ENCODE data around the gene SELENOS.
A peak's percentile ranks its signal among the peaks of the same experiment; 100 is the strongest.

The SELENOS gene

DNA sequence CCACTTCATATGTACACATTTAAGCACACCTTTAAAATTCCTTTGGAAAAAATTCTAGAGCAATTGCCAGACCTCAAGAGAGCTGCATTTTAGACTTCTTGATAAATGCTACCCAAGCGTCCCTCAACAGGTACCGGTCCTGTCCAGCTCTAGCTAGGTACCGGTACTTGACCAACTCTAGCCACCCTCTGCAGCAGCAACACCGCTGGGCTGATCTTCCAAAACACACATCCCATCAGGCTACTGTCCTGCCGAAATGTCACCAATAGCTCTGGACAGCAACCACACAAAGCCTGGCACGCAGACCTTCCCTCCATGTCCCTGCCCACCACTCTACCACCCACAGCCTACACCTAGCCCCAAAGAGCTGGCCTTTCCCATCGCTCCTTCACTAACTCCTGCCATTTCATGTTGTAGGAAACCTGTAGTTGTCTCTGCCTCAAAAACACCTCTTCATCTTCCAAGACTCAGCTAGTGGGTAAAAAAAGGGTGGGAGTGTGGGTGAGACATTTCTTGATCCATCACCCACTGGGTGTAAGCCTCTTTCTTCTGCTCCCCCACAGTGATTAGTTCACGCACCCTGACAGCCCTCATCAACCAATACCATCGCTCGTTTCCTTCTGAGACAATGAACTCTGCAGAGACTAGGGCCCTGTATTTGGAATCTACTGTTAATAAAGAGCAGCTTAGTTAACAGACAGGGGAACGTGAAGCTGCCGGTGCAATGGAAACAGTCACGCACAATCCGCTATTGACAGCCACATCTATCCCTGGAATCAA lies 32.2 kb downstream of the SELENOS start:
- Histone ChIP-seq H3K9me3 (no peaks in the 10 kb centered on the region), H3K4me1 (peaks cover 0 to 94% (median 50%) of the 10 kb centered on the region in 4 donors), H3K4me3 (no peak overlapping the region), H3K27me3 (no peaks in the 10 kb centered on the region), H3K36me3 (no peaks in the 10 kb centered on the region), H3K27ac (no peak overlapping the region)
- intact Hi-C loops (cut with DNase I; ENCODE audit: low total_unique reads): no loop called here
- DNase-seq: no peak
- TF ChIP-seq, protein P1, sequence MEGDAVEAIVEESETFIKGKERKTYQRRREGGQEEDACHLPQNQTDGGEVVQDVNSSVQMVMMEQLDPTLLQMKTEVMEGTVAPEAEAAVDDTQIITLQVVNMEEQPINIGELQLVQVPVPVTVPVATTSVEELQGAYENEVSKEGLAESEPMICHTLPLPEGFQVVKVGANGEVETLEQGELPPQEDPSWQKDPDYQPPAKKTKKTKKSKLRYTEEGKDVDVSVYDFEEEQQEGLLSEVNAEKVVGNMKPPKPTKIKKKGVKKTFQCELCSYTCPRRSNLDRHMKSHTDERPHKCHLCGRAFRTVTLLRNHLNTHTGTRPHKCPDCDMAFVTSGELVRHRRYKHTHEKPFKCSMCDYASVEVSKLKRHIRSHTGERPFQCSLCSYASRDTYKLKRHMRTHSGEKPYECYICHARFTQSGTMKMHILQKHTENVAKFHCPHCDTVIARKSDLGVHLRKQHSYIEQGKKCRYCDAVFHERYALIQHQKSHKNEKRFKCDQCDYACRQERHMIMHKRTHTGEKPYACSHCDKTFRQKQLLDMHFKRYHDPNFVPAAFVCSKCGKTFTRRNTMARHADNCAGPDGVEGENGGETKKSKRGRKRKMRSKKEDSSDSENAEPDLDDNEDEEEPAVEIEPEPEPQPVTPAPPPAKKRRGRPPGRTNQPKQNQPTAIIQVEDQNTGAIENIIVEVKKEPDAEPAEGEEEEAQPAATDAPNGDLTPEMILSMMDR (IDR thresholded peaks at IDR 0.05): no peak

DNA sequence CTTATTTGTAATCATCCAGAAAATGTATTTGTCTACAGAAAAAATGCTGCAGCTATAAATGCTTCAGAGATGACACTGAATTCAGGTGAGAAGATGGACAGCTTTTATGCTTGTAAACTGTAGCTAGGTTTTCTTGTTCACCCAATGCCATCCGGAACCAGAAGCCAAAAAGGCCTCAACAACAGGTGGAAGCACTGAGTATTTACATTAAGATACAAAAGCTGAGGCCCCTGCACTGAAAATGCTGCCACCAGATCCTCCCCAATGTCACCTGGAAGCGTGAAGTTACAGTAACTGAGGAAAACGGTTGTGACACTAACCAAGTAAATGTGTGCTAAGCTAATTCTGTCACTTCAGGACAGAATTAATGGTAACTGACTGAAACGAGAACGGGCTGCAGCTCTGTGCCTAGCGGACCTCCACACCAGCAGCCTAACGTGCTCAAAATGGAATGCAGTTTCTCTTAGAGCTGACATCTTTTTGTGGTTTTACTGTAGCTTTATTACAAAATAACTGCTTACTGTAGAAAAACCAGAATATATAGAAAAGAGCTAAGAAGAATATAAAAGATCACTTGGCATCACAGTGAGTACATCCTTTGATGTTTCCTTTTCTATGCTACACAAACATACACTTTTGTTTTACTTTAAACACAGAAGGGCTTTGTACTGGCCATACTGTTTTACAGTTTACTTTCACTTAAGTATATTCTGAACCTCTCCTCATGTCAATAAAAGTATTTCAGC lies 33.1 kb downstream of the SELENOS start:
- Histone ChIP-seq H3K9me3 (no peaks in the 10 kb centered on the region), H3K4me3 (no peak overlapping the region), H3K27ac (no peak overlapping the region), H3K4me1 (peaks cover 0 to 91% (median 47%) of the 10 kb centered on the region in 4 donors), H3K36me3 (no peaks in the 10 kb centered on the region), H3K27me3 (no peaks in the 10 kb centered on the region)
- DNase-seq: no peak
- intact Hi-C loops (cut with DNase I; ENCODE audit: low total_unique reads): no loop called here
- TF ChIP-seq, protein P1 (IDR thresholded peaks at IDR 0.05): no peak

DNA sequence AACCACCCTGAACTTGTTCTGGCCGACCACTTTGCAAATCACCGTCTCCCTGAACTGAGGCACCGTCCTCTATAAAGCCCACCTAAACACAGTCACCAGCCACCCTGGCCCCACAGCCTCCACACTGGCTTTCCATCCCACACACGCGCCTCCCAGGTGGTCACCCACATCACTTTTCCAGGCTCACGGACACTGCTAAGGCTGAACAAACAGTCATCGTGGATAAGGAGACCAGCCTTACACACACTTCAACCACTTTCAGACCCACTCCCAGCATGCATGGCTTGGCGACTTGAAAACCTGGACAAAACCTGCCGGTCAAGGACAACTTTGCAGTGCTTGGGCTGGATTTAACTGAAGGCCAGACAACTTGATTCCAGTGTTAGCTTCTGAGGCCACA lies 33.9 kb downstream of the SELENOS start:
- H3K4me3 ChIP-seq: no peak overlapping the region
- intact Hi-C loops (cut with DNase I; ENCODE audit: low total_unique reads): no loop called here
- no peaks in the 10 kb centered on the region for H3K9me3 ChIP-seq
- TF ChIP-seq, protein P1 (IDR thresholded peaks at IDR 0.05): no peak
- H3K36me3 ChIP-seq: no peaks in the 10 kb centered on the region
- no peaks in the 10 kb centered on the region for H3K27me3 ChIP-seq
- H3K4me1 ChIP-seq: peaks cover 0 to 89% (median 44%) of the 10 kb centered on the region in 4 donors
- DNase-seq: no peak
- H3K27ac ChIP-seq: peak overlapping the region in 1 of 2 donors; percentile 11

DNA sequence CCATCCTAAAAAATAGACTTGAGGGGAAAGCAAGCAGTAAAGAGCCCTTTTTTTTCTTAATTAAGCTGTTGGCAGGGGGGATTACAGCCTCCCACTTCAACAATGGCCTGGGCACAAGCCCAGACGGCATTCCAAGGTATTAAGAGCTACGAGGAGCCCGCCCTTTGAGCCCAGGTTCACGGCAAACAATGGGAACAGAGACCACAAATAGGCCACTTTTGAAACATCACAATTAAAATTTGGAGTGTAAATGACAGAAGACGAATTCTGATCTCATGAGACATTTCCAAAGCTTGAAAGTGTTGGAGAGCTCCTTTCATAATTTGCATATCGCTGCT lies 34.3 kb downstream of the SELENOS start:
- peak overlapping the region in 1 of 2 donors; percentile 11 for H3K27ac ChIP-seq
- no peaks in the 10 kb centered on the region for H3K9me3 ChIP-seq
- no peak for DNase-seq
- TF ChIP-seq, protein P1 (IDR thresholded peaks at IDR 0.05): no peak
- H3K27me3 ChIP-seq: no peaks in the 10 kb centered on the region
- intact Hi-C loops (cut with DNase I; ENCODE audit: low total_unique reads): no loop called here
- no peaks in the 10 kb centered on the region for H3K36me3 ChIP-seq
- peaks cover 0 to 84% (median 42%) of the 10 kb centered on the region in 4 donors for H3K4me1 ChIP-seq
- no peak overlapping the region for H3K4me3 ChIP-seq

DNA sequence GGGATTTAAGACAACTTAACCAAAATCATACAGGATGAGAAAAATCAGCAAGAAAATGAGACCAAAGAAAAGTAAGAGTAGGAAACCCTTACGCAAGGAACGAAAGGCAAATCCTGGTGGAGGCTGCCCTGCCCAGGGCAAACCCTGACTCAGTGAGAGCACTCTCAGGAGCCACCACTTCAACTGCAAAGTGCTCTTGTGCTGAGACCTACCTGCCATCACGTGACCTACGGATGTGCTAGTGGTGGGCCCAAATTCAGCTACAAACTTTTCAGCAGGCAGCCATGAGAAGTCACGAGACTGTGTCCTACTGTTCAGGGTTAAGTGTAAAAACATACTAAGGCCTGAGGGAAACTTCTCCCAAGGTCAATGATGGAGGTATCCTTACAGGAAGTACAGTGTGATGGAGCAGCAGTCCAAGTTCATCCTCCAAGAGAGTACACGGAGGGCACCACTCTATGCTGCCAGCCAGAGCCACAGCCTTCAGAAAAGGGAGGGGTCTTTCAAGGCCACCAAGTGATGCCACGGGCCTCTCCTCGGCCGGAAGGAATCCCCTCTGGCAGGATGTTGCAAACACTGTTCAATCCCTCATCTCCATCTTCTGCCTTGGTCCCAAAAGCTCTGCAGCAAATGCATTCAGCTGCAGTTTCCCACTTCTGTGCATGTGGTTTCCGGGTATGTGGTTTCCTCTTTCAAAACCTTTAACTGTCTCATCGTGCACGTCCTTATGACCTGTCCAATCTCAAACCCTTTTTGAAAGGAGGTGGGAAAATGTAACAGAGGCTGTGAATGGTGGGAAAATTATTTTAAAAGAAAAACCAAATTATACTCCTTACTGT lies 34.9 kb downstream of the SELENOS start:
- no peaks in the 10 kb centered on the region for H3K36me3 ChIP-seq
- H3K4me1 ChIP-seq: peaks cover 0 to 78% (median 41%) of the 10 kb centered on the region in 4 donors
- no peak overlapping the region for H3K4me3 ChIP-seq
- intact Hi-C loops (cut with DNase I; ENCODE audit: low total_unique reads): no loop called here
- no peaks in the 10 kb centered on the region for H3K9me3 ChIP-seq
- TF ChIP-seq, protein P1 (IDR thresholded peaks at IDR 0.05): no peak
- DNase-seq: no peak
- peak overlapping the region in 1 of 2 donors; percentile 11 for H3K27ac ChIP-seq
- H3K27me3 ChIP-seq: no peaks in the 10 kb centered on the region

Measured in tibial artery (tissue), 4 donors.